Inflammatory macrophage treated with lipopolysaccharide for 4 hours (primary cell): Measurements from ENCODE around the gene NPNT.

Source experiments
- DNase-seq: peaks from one replicate; pipeline ENCODE4 v3.0.0-alpha.2; 2020

Gene NPNT

DNA sequence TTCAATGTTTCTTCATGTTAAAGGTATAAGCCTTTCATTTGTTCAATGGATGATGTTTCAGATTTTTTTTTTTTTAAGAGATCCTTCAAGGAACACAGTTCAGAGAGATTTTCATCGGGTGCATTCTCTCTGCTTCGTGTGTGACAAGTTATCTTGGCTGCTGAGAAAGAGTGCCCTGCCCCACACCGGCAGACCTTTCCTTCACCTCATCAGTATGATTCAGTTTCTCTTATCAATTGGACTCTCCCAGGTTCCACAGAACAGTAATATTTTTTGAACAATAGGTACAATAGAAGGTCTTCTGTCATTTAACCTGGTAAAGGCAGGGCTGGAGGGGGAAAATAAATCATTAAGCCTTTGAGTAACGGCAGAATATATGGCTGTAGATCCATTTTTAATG lies 75.8 kb downstream of the NPNT start:
- no peak for DNase-seq

DNA sequence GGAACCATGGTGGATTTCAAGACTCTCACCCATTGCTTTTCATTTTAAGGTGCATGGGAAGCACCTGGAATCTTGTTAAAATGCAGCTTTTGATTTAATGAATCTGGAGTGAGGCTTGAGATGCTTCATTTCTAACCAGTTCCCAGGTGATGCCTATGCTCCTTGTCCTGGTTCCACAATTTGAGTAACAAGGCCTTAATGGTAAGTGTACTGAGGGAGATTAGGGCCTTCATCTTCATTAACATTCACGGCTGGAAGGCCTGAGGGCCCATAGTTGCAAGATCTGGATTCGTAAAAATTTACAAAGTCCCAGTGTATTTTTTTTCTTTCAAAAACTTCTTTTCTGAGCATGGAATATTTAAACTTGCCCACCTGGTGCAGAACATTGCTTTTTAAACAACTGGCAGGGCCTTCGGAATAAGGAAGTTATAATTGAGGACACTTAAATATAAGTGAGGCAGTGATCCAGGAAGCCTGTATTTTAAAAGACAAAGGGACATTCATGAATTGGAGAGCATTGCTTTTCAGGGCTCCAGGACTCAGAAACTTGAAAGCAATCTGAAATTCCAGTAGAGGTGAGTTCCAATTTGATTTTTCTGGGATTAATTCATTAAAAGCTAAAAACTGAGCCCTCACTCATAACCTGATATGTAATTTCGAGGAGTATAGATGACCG lies 77.8 kb downstream of the NPNT start:
- no peak for DNase-seq

DNA sequence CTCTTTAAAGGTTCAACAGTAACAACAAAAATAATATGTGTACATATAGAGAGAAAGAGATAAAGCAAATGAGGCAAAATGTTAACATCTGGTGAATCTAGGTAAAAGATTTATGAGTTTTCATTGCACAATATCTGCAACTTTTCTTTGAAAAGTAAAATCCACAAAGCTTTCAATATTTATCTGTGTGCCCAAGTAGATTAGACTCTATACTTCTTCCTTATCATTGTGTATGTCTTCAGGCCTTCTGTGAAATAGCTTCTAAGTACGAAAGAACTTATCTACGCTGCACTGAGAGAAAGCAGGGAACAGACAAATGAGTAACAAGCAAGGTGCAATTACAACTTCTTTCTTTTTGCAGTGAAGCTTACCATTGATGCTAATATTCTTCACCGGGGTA lies 81.6 kb downstream of the NPNT start:
- no peak for DNase-seq

DNA sequence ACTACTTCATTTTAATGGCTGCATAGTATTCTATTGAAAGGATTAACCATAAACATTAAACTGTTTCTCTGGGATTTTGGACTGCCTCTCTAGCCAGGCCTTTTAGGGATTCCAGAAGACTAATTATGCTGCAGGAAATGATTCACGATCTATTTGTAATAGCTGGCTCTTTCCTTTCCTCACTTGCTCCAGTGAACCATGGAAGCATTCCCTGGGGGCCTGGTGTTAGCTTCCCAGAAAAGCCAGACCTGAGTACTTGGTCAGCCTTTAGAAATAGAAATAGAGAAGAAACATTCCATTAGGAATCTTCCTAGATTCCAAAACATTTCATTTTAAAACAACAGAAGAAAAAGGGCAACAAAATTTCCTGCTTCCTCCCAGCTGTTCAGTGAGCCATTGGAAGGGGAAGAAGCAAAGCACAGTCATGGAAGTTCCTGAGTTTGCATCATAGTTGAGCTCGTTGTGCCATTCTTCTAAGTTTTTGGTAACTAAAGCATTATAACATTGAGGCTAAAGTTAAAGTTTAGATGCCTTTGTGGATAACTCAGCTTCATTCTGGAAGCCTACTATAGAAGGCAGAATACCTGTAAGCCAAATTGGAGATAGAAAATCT lies 83.5 kb downstream of the NPNT start:
- DNase-seq, result no peak

DNA sequence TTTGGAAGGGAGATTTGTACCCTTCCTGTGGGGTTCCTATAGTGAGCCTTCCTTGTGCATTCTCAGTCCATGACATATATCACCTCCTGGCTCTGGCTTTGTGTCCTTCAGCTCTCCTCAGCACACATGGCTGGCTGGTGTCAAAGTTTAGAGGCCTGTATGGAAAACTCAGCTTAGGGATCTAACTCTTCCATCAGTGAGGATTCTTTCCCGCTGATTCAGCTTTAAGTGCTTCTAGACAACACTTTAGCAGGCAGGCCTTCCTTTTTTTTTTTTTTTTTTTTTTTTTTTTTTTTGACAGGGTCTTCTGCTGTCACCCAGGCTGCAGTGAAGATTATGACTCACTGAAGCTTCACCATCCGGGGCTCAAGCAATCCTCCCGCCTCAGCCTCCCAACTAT lies 84.2 kb downstream of the NPNT start:
- DNase-seq, result no peak

DNA sequence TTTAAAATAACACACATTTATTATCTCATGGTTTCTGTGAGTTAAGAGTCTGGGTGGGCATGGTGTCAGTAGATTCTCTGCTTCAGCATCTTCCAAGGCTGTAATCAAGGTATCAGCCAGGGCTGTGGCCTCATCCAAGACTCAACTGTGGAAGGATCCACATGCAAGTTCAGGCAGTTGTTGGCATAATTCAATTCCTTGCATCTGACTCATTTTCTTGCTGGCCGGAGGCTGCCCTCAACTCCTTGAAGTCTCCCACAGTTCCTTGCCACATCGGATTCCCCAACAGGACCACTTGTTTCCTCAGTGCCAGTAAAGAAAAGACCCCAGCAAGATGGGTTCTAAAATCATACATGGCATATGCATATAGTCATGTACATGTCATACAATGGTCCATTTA lies 93.4 kb downstream of the NPNT start:
- no peak for DNase-seq

DNA sequence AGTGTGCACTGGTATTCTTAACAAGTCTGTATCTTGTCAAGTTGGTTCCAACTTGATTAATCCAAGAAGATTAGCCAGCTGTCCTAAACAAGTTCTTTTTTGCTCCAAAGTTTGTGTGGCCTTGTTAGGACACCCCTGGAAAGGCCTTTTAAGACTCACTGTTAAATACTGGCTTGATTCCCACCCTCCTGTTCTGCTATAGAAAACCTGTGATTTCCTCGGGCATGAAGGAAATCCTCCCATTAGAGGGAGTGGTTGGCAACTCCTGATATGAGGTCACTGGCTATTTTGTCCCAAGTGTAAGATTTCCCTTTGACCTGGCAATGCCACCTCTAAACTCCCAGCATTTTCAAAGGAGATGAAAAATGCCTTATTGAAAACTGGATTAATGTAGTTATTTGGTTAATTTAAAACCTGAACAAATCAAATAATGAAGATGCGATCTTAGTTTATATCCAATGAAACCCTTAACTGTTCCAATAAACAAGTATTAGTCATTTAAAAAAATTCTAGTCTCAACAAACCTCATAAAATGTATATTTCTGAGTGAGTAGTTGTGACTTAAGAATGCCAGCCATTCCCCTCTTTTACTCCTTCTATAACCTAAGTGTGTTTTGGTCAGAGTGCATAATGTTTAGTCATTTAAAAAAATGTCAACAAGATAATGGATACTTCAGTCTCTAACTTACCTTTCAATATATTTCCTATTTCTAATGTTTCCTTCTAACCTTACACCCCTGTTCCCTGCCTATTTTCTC lies 94.4 kb downstream of the NPNT start:
- no peak for DNase-seq

DNA sequence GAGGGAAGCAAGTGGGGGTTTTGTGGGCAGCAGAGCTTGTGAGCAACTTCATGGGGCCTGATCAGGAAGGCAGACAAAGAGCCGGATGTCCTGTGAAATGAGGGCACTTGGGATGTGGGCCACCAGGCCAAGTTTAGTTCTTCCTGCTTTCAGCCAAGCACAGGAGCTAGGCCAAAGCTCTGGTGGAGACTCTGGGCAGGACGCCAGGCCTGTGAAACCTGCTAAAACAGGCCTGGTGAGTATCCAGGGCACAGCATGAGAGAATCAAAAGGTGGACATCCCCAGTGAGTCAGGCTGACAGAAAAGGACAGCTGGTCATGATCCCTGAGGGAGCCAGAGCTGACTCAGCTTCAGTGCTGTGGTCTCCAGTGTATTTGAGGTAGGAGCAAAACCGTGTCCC lies 95.7 kb downstream of the NPNT start:
- no peak for DNase-seq

DNA sequence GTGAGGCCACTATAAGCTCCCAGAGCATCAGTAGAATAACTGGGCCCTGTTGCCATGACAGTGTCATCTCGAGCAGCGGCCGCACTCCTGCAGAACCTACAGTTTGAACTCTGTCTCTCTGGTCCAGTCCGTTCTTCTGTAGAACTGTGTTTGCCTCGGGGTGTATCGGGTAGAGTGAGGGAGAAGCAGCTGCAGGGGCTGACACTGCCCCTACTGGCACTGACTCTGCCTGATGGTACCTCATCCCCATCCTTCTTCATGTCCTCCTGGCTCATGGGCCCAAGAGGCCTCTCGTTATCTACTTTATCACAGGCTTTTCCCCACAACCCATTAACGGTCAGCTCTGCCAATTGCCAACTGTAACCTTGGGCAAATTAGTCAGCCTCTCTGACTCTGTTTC lies 96.5 kb downstream of the NPNT start:
- DNase-seq, result no peak

DNA sequence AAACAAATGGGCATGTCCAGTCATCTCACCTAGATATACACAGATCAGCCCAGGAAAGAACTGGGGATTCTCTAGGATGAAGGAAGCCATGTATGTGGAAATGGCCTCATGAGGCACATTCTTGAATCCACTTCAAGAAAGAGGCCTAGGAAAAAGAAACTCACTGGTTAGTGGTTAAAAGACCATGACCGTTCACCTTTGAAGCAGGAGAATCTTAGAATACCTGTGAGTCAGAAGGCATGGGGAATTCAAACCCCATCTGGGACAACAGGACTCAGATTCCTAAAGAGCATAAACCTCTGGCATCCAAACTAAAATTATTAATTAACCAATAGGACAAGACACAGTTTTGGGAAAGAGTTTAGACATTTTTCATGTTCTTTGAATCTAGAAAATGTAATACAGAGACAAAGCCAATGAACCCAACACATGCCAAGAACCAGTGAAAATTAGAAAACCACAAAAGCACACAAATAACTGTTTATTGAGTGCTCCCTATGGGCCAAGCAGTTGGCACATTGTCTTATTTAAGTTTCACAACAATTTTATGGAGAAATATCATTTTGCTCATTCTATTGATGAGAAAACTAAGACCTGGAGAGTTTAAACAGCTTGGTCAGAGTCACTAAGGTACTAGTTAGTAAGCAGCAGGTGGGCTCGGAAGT lies 97.5 kb downstream of the NPNT start:
- DNase-seq, result no peak

DNA sequence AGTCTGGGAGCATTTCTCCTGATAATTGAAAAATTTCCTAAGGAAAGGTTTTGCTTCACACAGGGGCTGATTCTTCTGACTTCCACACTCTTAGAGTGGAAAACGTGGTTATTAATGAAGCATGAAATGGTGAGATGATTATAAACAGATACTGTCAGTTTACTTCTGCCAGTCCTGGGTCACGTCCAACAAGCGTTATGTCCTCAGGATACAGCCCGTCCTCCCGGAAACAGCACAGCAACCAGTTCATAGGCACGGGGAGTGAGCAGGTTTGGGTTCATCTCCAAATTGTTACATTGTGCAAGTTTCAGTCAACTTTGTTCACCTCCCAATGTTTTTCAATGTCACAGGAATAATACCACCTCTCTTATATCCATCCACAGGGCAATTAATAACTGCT lies 98.8 kb downstream of the NPNT start:
- no peak for DNase-seq

DNA sequence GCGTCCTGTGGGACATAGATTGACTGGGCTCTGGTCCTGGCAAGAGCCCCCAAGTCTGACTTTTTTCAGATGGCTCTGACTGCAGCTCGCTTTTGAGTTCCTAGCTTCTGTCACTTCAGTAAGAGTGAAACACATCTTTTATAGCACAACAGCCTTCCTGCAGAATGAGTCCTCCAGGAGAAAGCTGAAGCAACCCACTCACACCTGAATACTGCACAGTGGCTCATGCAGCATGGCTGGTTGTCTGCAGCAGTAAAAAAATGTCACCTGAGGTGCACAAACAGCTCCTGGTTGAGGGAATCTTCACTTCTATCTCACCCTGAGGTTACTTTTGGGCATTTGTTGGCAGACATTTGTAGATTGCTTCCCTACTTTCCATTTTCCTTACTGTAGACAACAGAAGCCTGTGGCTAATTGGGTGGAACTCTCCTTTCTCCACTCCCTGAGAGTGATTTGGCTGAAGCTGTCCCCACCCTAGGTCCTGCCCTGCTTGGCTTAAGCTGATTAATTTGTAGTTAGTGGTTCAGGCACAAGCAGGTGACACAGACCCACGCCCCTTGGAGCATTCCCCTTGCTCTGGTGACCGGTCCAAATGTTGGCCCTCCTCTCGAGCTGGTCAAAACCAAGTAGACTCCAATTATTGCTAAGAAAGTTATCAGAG lies 99.7 kb downstream of the NPNT start:
- DNase-seq, result no peak

DNA sequence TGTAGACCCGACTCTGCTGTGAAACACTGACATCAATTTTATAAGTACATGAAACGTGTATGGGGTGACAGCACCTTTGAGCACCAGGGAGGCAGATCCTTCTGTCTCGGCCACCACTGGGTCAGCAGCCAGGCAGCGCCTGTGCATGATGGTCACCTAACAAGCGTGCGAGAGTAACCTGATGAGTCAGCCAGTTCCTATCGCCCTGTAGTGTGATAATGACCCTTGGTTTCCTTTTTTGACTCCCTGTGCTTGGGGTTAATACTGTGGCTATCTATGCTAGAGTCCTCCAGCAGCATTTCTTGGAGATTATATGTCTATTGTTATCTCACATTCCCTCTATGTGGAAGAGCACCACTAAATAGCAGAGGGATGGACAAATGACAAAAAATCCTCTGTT lies 101.6 kb downstream of the NPNT start:
- no peak for DNase-seq

DNA sequence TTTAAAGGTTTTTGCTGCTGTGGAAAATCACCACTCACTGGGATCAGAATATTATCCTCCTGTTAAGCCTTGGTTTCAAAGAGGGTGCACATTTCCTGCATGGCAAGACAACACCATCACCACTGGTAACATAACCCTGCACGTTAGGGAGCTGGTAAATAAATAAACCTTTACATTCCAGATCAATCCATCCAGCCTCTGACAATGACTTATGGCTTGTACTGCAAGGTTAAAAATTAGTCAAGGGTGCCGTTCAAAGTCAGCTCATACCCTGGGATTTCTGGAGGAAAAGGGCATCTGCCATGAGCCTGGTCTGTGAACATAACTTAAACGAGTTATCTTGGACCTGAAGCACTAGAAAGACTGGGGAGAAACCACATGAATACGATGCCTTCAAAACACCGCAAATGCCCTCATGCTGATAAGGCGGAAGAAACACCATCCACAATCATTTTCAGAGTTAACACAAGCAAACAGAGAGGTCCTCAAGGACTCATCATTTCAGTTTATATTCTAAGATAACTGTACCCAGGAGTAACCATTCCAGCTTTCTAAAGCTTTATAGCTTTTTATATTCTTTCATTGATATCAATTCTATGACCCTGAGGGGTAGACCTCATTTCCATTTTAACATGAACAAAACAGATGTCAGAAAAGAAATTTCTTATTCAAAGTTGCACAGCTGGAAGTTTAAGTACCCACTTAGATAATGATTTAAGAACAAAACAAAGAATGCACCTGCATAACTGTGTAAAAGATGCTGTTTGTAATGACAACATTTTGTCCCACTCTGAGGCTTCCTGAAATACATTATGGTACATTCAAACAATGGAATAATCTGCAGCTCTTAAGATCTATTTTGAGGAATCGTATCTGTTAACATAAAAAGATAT lies 103.1 kb downstream of the NPNT start:
- DNase-seq, result no peak

DNA sequence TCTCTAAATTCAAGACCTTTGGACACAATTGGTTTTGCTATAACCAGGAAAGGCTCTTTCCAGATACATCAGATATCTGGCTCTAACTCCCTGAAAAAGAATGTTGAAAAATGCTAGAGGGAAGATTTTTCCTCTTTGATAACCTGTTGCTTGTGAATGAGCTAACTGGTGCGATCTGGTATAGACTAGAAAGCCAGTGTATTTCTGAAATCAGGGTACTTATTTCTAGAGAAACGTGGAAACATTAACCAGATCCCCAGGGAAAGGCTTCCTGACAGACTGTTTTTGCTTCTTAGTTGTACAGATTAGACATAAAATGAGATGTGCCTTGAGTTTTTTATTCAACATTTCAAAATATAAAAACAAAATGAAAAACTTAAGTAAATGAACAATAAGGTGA lies 107.7 kb downstream of the NPNT start:
- DNase-seq, result no peak

DNA sequence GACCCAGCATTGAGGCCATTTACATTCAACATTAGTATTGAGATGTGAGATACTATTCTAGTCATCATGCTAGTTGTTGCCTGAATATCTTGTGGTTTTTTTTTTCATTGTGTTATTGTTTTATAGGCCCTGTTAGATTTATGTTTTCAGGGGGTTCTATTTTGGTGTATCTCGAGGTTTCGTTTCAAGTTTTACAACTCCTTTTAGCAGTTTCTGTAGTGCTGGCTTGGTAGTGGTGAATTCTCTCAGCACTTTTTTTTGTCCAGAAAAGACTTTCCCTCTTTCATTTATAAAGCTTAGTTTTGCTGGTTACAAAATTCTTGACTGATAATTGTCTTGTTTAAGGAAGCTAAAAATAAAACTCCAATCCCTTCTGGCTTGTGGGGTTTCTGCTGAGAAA lies 115.5 kb downstream of the NPNT start:
- DNase-seq, result no peak

DNA sequence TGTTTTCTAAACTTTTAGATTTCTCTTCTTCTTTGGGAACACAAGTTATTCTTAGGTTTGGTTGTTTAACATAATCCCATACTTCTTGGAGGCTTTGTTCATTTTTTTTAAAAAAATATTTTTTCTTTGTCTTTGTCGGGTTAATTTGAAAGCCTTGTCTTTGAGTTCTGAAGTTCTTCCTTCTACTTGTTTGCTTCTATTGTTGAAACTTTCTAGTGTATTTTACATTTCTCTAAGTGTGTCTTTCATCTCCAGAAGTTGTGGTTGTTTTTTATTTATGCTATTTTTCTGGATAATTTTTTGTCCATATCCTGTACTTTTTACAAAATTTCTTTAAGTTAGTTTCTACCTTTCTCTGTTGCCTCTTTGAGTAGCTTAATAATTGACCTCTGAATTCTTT lies 116.1 kb downstream of the NPNT start:
- no peak for DNase-seq

DNA sequence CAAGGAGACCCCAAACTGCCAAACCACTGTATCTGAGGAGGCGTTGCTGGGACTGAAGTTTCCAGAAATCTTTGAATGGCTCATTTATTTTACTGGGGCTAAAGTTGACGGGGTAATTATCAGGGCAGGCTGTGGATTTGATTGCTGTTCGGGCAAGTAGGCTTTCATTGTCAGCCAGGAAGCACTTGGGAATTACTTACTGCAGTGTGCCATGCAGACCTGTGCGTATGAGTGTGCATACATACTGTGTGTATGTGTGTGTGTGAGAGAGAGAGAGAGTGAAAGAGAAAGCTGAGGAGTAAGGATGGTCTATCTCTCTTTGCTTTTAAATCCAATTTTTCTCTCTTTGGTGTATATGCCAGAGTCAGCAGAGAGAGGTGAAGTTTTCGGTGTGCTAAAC lies 122.7 kb downstream of the NPNT start:
- DNase-seq, result no peak

DNA sequence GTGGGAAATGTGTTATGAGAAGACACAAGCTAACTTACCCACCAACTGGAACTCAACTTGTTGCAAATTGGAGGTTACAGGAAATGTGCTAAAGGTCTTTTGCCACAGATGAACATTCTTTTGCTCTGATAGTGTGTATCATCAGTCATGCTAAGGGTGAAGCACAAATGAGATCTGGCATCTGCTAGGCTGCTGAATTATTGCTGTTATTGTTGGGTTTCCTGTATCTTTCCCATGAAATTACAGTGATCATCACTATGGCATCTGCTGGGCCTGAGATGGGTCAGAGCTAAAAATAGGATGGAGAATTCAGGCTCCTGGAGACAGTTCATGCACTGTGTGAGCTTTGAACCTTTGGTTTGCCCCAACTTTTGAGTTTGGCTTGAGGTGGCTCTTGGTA lies 124.5 kb downstream of the NPNT start:
- DNase-seq, result no peak
